SK-N-SH (cell line): ENCODE results near the gene COL1A2. TPM values are rescaled to one million over a fixed set of nuclear protein-coding genes. Genes with fewer than 3 reads are reported as not detected.
A peak's percentile ranks its signal among the peaks of the same experiment; 100 is the strongest.

Experiments used
- CTCF ChIA-PET: fragments of 300-600, 350-600 bp; formaldehyde crosslinking; extraction: SDS; loops from one replicate; lab custom pipeline; 2021; lab: Yijun Ruan, JAX
- POLR2A ChIA-PET: fragments of 350-600 bp; sonication (Branson Sonifier 250); formaldehyde crosslinking; extraction: SDS; loops from one replicate; lab custom pipeline; 2020; ENCODE audit warnings: antibody characterized with exemption, inconsistent platforms; lab: Yijun Ruan, JAX
- DNase-seq: peaks from one replicate; pipeline ENCODE4 v3.0.0; 2012
- H2AFZ ChIP-seq: fragments of 200-600 bp; sonication (generic); 2 replicates; pipeline ENCODE4 v1.8.1; 2016; ENCODE audit warnings: antibody characterized with exemption, mild to moderate bottlenecking, low read depth
- H3F3A ChIP-seq: fragments of 200-600 bp; sonication (generic); replicated peaks from 2 replicates; pipeline ENCODE3; 2016; ENCODE audit warnings: antibody characterized with exemption, mild to moderate bottlenecking; ENCODE audit not compliant: insufficient read depth
- H3K27ac ChIP-seq, 2 experiments: fragments of 200-500 bp in 1 of 2; fragments of 200-600 bp in 1 of 2; sonication (Bioruptor generic) in 1 of 2; sonication (generic), shearing (Covaris generic) in 1 of 2; 2 replicates each; pipeline versions ENCODE4 v1.5.1 to v1.6.1; 2014 to 2016; ENCODE audit warnings: low read depth in 2 of 2, inconsistent platforms in 1 of 2, low read length in 1 of 2, mild to moderate bottlenecking in 1 of 2, mixed read lengths in 1 of 2
- H3K27me3 ChIP-seq: fragments of 200-600 bp; sonication (generic), shearing (Covaris generic); 2 replicates; pipeline ENCODE4 v1.6.1; 2016; ENCODE audit warnings: mixed run types; ENCODE audit not compliant: insufficient read depth
- H3K36me3 ChIP-seq, 2 experiments: fragments of 200-500 bp in 1 of 2; fragments of 200-600 bp in 1 of 2; sonication (Bioruptor generic) in 1 of 2; sonication (generic) in 1 of 2; replicated peaks in 1 of 2; 2 replicates each; pipeline versions ENCODE3 to v1.5.1; 2014 to 2016; ENCODE audit warnings: low read length in 1 of 2, mild to moderate bottlenecking in 1 of 2; ENCODE audit not compliant: insufficient read depth in 2 of 2, control insufficient read depth in 1 of 2
- H3K4me1 ChIP-seq, 2 experiments: fragments of 200-500 bp in 1 of 2; fragments of 200-600 bp in 1 of 2; sonication (Bioruptor generic) in 1 of 2; sonication (generic), shearing (Covaris generic) in 1 of 2; 2 replicates each; pipeline versions ENCODE4 v1.5.1 to v1.6.1; 2014 to 2016; ENCODE audit warnings: low read depth in 1 of 2, low read length in 1 of 2, mixed run types in 1 of 2; ENCODE audit not compliant: insufficient read depth in 2 of 2, control insufficient read depth in 1 of 2
- H3K4me2 ChIP-seq: fragments of 200-600 bp; sonication (generic), shearing (Covaris generic); 2 replicates; pipeline ENCODE4 v1.6.1; 2017; ENCODE audit warnings: mixed run types
- H3K4me3 ChIP-seq, 2 experiments: fragments of 200-500 bp in 1 of 2; fragments of 200-600 bp in 1 of 2; sonication (Bioruptor generic) in 1 of 2; sonication (generic), shearing (Covaris generic) in 1 of 2; 2 replicates each; pipeline versions ENCODE4 v1.5.1 to v1.8.1; 2014 to 2016; ENCODE audit warnings: low read depth in 2 of 2, inconsistent platforms in 1 of 2, low read length in 1 of 2, mild to moderate bottlenecking in 1 of 2, mixed read lengths in 1 of 2, moderate library complexity in 1 of 2
- H3K79me2 ChIP-seq: fragments of 200-600 bp; sonication (generic); 2 replicates; pipeline ENCODE4 v1.8.1; 2017; ENCODE audit warnings: mild to moderate bottlenecking; ENCODE audit not compliant: insufficient read depth
- H3K9ac ChIP-seq: fragments of 200-600 bp; sonication (generic); 2 replicates; pipeline ENCODE4 v1.6.1; 2017; ENCODE audit warnings: mixed run types
- H3K9me2 ChIP-seq: fragments of 200-600 bp; sonication (generic); 2 replicates; pipeline ENCODE4 v1.6.1; 2017; ENCODE audit warnings: mixed run types
- H3K9me3 ChIP-seq: fragments of 200-600 bp; sonication (generic); 2 replicates; pipeline ENCODE4 v1.6.1; 2017; ENCODE audit warnings: mixed run types, mild to moderate bottlenecking, moderate library complexity
- H4K20me1 ChIP-seq: fragments of 200-600 bp; sonication (generic); 2 replicates; pipeline ENCODE4 v1.6.1; 2017; ENCODE audit warnings: mild to moderate bottlenecking, mixed run types; ENCODE audit not compliant: insufficient read depth
- CHD2 ChIP-seq: fragments of 150-350 bp; IDR thresholded peaks from 2 replicates; pipeline ENCODE4 v1.6.1; 2018; ENCODE audit warnings: low read length; ENCODE audit not compliant: partially characterized antibody
- EP300 ChIP-seq, 2 experiments: IDR thresholded peaks; 2 replicates each; pipeline versions ENCODE4 v1.4.0 to v1.6.1; 2012; ENCODE audit warnings: borderline replicate concordance in 1 of 2, low read depth in 1 of 2, low read length in 1 of 2
- EZH2phosphoT487 ChIP-seq: fragments of 200-600 bp; sonication (generic); IDR thresholded peaks from 2 replicates; pipeline ENCODE4 v1.6.1; 2017; ENCODE audit warnings: low read depth, mixed run types, mild to moderate bottlenecking, antibody characterized with exemption, moderate library complexity, borderline replicate concordance
- FOXJ3 ChIP-seq: sonication (generic); formaldehyde crosslinking; IDR thresholded peaks from 2 replicates; pipeline ENCODE4 v1.5.1; 2020; ENCODE audit warnings: mild to moderate bottlenecking, missing genetic modification reagents
- FOXM1 ChIP-seq: IDR thresholded peaks from 2 replicates; pipeline ENCODE4 v1.4.0; 2012; ENCODE audit warnings: low read depth, mild to moderate bottlenecking
- GATA2 ChIP-seq: sonication (generic); formaldehyde crosslinking; IDR thresholded peaks from 2 replicates; pipeline ENCODE4 v1.5.0; 2020; ENCODE audit warnings: mild to moderate bottlenecking, missing genetic modification reagents
- NFIC ChIP-seq: IDR thresholded peaks from 2 replicates; pipeline ENCODE4 v1.4.0; 2012; ENCODE audit warnings: borderline replicate concordance
- NRF1 ChIP-seq: IDR thresholded peaks from 2 replicates; pipeline ENCODE4 v1.6.1; 2012; ENCODE audit warnings: low read depth, mild to moderate bottlenecking, low read length
- POLR2AphosphoS5 ChIP-seq: IDR thresholded peaks from 2 replicates; pipeline ENCODE4 v1.6.1; 2012; ENCODE audit warnings: low read depth, low read length
- RAD21 ChIP-seq: IDR thresholded peaks from 2 replicates; pipeline ENCODE4 v1.6.1; 2012; ENCODE audit warnings: mild to moderate bottlenecking, low read length
- RCOR1 ChIP-seq: fragments of 150-350 bp; IDR thresholded peaks from 2 replicates; pipeline ENCODE4 v1.6.1; 2017; ENCODE audit warnings: antibody characterized with exemption, low read length
- RFX5 ChIP-seq: IDR thresholded peaks from 2 replicates; pipeline ENCODE4 v1.6.1; 2012; ENCODE audit warnings: mild to moderate bottlenecking, improper control_type of control experiment, low read length
- TAF1 ChIP-seq: IDR thresholded peaks from 2 replicates; pipeline ENCODE4 v1.6.1; 2012; ENCODE audit warnings: low read depth, mild to moderate bottlenecking, low read length, moderate library complexity, borderline replicate concordance
- USF2 ChIP-seq: fragments of 150-350 bp; IDR thresholded peaks from 2 replicates; pipeline ENCODE4 v1.6.1; 2017; ENCODE audit warnings: antibody characterized with exemption, low read length, low read depth, borderline replicate concordance
- WGBS: methylation state at CpG from one replicate; pipeline ENCODE4 v1.1.6; 2017; ENCODE audit warnings: low lambda C conversion rate; 5-methylcytosine and 5-hydroxymethylcytosine counted together
- polyA plus RNA-seq, 3 experiments: library from polyadenylated mRNA; depleted of rRNA; stranded (reverse); fragments of >200 nt; gene quantifications; 2 replicates each; pipeline ENCODE4 v1.2.3, GENCODE V29; 2012
- TF ChIP-seq, protein P1 (sequence below): fragments of 200-600 bp; sonication (generic); IDR thresholded peaks from 2 replicates; pipeline ENCODE4 v1.6.1; 2017; ENCODE audit warnings: antibody characterized with exemption, mild to moderate bottlenecking, moderate library complexity
- TF ChIP-seq, protein P2 (sequence below): IDR thresholded peaks from 2 replicates; pipeline ENCODE4 v1.6.1; 2012; ENCODE audit warnings: mild to moderate bottlenecking, low read depth, low read length, moderate library complexity
- TF ChIP-seq, protein P3 (sequence below): IDR thresholded peaks from 2 replicates; pipeline ENCODE4 v1.4.0; 2012; ENCODE audit warnings: low read depth, borderline replicate concordance

Gene COL1A2
- polyA plus RNA-seq, 1 of the 3 experiments (the other 2 are of a cell fraction): 11.4 TPM

DNA sequence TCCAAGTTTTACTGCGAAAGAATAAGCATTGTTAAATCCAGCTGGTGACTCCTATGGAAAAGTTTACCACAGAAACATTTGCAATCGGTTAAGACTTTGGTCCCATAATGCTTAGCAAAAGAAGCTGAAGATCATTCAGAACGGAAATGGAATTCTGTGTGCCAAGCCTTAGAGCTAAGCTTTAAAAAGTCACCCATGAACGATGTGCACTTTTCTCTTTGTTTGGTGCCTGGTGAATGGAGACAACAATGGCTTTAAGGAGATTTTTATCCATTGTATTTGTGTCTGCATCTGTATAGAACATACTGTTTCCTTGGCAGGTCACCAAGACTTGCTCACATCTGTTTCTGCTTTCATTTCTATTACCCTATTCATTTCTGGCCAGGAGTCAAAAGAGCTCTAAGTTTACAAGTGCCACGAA, 26.3 kb upstream of the COL1A2 start (continued):
- TF ChIP-seq, protein P1, sequence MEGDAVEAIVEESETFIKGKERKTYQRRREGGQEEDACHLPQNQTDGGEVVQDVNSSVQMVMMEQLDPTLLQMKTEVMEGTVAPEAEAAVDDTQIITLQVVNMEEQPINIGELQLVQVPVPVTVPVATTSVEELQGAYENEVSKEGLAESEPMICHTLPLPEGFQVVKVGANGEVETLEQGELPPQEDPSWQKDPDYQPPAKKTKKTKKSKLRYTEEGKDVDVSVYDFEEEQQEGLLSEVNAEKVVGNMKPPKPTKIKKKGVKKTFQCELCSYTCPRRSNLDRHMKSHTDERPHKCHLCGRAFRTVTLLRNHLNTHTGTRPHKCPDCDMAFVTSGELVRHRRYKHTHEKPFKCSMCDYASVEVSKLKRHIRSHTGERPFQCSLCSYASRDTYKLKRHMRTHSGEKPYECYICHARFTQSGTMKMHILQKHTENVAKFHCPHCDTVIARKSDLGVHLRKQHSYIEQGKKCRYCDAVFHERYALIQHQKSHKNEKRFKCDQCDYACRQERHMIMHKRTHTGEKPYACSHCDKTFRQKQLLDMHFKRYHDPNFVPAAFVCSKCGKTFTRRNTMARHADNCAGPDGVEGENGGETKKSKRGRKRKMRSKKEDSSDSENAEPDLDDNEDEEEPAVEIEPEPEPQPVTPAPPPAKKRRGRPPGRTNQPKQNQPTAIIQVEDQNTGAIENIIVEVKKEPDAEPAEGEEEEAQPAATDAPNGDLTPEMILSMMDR: no peak
- peak; percentile 65; the same call in 1 of the 2 replicates for TF ChIP-seq RCOR1
- TF ChIP-seq TAF1: no peak
- no peak for TF ChIP-seq EZH2phosphoT487
- TF ChIP-seq GATA2 (CRISPR knock-in tag): peak; percentile 46; the same call in 1 of the 2 replicates
- TF ChIP-seq RAD21: peak; percentile 25; the same call in 1 of the 2 replicates
- 0 out of 2 replicates have a peak, but pooled peaks have one; percentile 54 for TF ChIP-seq FOXJ3 (CRISPR knock-in tag)
- TF ChIP-seq POLR2AphosphoS5: peak; percentile 79
- peak; percentile 32 for TF ChIP-seq CHD2
- TF ChIP-seq, protein P2, sequence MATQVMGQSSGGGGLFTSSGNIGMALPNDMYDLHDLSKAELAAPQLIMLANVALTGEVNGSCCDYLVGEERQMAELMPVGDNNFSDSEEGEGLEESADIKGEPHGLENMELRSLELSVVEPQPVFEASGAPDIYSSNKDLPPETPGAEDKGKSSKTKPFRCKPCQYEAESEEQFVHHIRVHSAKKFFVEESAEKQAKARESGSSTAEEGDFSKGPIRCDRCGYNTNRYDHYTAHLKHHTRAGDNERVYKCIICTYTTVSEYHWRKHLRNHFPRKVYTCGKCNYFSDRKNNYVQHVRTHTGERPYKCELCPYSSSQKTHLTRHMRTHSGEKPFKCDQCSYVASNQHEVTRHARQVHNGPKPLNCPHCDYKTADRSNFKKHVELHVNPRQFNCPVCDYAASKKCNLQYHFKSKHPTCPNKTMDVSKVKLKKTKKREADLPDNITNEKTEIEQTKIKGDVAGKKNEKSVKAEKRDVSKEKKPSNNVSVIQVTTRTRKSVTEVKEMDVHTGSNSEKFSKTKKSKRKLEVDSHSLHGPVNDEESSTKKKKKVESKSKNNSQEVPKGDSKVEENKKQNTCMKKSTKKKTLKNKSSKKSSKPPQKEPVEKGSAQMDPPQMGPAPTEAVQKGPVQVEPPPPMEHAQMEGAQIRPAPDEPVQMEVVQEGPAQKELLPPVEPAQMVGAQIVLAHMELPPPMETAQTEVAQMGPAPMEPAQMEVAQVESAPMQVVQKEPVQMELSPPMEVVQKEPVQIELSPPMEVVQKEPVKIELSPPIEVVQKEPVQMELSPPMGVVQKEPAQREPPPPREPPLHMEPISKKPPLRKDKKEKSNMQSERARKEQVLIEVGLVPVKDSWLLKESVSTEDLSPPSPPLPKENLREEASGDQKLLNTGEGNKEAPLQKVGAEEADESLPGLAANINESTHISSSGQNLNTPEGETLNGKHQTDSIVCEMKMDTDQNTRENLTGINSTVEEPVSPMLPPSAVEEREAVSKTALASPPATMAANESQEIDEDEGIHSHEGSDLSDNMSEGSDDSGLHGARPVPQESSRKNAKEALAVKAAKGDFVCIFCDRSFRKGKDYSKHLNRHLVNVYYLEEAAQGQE: no peak
- TF ChIP-seq RFX5: no peak
- peak in 1 of 2 experiments; percentile 77; a peak in 3 of 4 replicates for TF ChIP-seq EP300 (IDR thresholded peaks at IDR 0.05; ENCODE audit: borderline replicate concordance in 1 of 2, low read depth in 1 of 2, low read length in 1 of 2)

DNA sequence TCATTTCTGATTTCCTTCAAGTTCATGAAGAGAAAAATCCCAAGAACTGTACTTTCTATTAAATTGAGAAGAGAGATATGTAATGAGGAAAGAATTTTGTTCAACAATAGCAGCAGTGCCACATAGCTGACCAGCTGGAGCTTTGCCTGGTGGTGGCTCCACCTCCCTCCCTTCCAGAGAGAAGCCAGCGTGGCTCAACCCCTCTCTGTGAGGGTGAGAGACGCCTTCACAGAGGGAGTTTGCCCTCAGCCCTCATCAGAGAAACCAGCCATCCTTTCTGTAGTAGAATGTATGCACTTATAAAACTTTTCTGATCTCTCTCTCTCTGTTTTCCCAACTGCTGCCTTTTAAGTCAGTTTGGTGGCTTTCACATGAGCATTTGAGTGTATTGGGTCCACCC, 20.5 kb upstream of the COL1A2 start:
- ChIA-PET CTCF (interaction anchor here (0.6 to 1.2 kb wide), 2 partner anchors 79 to 1765 kb away, joined by 3 to 4 read pairs; no protein-coding TSS in a partner anchor), POLR2A (no interaction called here)
- Histone ChIP-seq H3F3A (peaks cover 41% of the 10 kb centered on the region), H3K9me2 (no peaks in the 10 kb centered on the region), H3K9ac (peak overlapping the region; percentile 81), H3K4me2 (peak overlapping the region; percentile 73), H3K27ac (peak overlapping the region; percentile 96 to 100), H4K20me1 (no peaks in the 10 kb centered on the region), H3K4me1 (peaks cover 18 to 37% of the 10 kb centered on the region in 2 experiments), H3K27me3 (no peaks in the 10 kb centered on the region), H3K36me3 (peaks cover 0 to 4% of the 10 kb centered on the region in 2 experiments), H3K79me2 (no peaks in the 10 kb centered on the region), H3K4me3 (no peak overlapping the region), H3K9me3 (no peaks in the 10 kb centered on the region), H2AFZ (0 out of 2 replicates have a peak overlapping the region, but pooled peaks have one; percentile 8)
- no peak for DNase-seq
- 0% methylated on average over 2 of the region's 2 CpGs for WGBS
- no peak for TF ChIP-seq USF2
- no peak for TF ChIP-seq RCOR1
- peak in 1 of 2 experiments; percentile 59; a peak in 1 of 4 replicates for TF ChIP-seq EP300 (IDR thresholded peaks at IDR 0.05; ENCODE audit: borderline replicate concordance in 1 of 2, low read depth in 1 of 2, low read length in 1 of 2)
- TF ChIP-seq EZH2phosphoT487: no peak
- TF ChIP-seq, protein P1: peak; percentile 26; the same call in 1 of the 2 replicates
- TF ChIP-seq, protein P3, sequence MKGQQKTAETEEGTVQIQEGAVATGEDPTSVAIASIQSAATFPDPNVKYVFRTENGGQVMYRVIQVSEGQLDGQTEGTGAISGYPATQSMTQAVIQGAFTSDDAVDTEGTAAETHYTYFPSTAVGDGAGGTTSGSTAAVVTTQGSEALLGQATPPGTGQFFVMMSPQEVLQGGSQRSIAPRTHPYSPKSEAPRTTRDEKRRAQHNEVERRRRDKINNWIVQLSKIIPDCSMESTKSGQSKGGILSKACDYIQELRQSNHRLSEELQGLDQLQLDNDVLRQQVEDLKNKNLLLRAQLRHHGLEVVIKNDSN: no peak
- TF ChIP-seq FOXJ3 (CRISPR knock-in tag): no peak
- 0 out of 2 replicates have a peak, but pooled peaks have one; percentile 40 for TF ChIP-seq FOXM1
- peak; percentile 84 for TF ChIP-seq NFIC
- TF ChIP-seq NRF1: no peak
